Stimulated activated CD8-positive, alpha-beta memory T cell treated with anti-CD3 and anti-CD28 coated beads, Interleukin-15, amount 100 ng/mL, for 4 hours (primary cell): ENCODE measurements around the gene ALDH1L1.

Experiments used
- DNase-seq, 2 donors: peaks; one replicate each; pipeline ENCODE4 v3.0.0-alpha.2; 2020; ENCODE audit warnings: low read depth in 2 of 2

ALDH1L1 gene

GRCh38 chr3:126054870-126055269, 125.5 kb downstream of the ALDH1L1 start:
- no peak for DNase-seq

- DNase-seq, result no peak
These were observed 126.3 kb downstream of the ALDH1L1 start for GRCh38 chr3:126053949-126054569.
